Cardiac fibroblast (primary cell): ENCODE measurements around the gene UBE3D.
"Not testable (repeated sequence)": the region's sequence is repeated elsewhere in the genome, so short reads cannot be mapped to it uniquely, and the experiment has no call there.

Experiments
- DNase-seq, 2 donors: peaks; one replicate each; pipeline versions ENCODE4 v3.0.0 to v3.0.0-alpha.2; 2010; ENCODE audit warnings: low read depth in 2 of 2
- H3K4me3 ChIP-seq, 2 donors: replicated peaks in 1 of 2; 1 replicate in 1 of 2; 2 replicates in 1 of 2; pipeline ENCODE4 v1.5.1; 2011; ENCODE audit warnings: low read depth in 2 of 2, low read length in 2 of 2, mild to moderate bottlenecking in 2 of 2, moderate library complexity in 1 of 2
- CTCF ChIP-seq: IDR thresholded peaks from one replicate; pipeline ENCODE4 v1.5.1; 2011; ENCODE audit warnings: low read depth, mild to moderate bottlenecking, low read length, inconsistent platforms

Gene UBE3D

DNA sequence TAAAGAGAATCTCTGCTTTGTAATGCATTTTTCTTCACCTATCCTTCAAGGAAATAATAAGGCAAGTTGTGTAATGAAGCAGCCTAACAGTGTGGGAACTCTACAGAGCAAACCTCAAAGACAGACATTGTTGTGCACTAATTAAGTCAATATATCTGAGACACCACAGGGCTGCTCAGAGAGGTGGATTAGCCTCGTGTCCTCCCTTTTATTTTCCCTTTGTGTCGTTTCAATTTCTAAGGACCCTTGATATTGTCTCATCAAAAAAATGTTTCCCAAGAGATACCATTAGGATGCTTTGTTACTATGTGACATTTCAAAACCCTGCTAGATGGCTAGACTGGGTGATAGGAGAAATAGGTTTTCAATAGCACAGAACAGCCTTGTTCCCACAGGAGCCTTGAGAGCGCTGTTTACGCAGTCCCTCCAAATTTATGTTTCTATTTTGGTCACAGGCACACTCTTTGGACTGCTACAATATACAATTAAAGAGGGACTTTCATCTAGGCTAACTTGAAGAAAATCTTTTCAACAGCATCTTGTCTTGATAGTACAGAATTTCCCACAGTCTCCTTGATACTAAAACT lies 23.1 kb downstream of the UBE3D start:
- no peak for TF ChIP-seq CTCF
- no peak for DNase-seq
- no peak overlapping the region for H3K4me3 ChIP-seq

DNA sequence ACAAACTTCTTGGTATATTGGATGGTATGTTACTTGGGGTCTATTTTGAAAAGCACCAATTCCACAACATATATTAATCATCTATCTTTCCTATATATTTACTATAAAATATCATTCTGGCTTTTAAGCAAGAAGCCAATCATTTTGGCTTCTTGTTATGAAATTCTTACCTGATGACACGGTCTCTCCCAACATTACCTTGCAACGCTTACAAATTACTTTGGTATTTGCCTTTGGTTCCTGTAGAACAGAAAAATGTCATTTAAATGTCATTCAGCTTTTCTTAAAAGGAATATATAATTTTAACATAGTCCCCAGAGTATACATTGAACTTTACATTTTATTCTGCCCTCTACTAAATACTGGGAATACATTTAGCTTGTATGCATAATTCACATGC lies 27.4 kb downstream of the UBE3D start:
- H3K4me3 ChIP-seq: no peak overlapping the region
- no peak for TF ChIP-seq CTCF
- no peak for DNase-seq

GRCh38 chr6:83031689-83032088 lies 34.0 kb downstream of the UBE3D start:
- no peak for DNase-seq
- no peak overlapping the region for H3K4me3 ChIP-seq
- no peak for TF ChIP-seq CTCF

DNA sequence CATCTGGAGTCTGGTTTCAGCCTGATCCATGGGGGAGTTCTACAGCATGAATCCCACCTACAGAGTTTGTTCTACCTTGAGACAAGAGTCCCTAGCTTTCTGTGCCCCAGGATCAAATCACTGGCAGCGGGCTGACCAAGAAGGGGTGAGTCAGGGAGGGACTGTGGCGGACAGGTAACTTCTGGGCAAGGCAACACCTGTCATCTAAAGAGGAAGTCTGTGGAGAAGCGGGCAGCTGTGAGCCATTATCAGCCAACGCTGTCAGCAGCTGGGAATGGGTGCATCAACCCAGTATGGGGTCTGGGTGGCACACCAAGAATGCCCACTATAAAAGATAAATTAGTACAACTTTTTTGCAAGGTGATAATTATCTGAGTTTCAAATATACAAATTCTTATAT lies 45.9 kb downstream of the UBE3D start:
- H3K4me3 ChIP-seq: no peak overlapping the region
- DNase-seq: no peak
- no peak for TF ChIP-seq CTCF

- DNase-seq, H3K4me3 ChIP-seq: not testable (repeated sequence)
Observed at GRCh38 chr6:83011131-83011530, 54.5 kb downstream of the UBE3D start.

- no peak overlapping the region for H3K4me3 ChIP-seq
- no peak for DNase-seq
- no peak for TF ChIP-seq CTCF
Observed at GRCh38 chr6:83008626-83009025, 57.0 kb downstream of the UBE3D start.

- DNase-seq: no peak
- H3K4me3 ChIP-seq: no peak overlapping the region
- TF ChIP-seq CTCF: no peak
Observed at GRCh38 chr6:83006270-83006905, 59.3 kb downstream of the UBE3D start.
